HepG2 (cell line): ENCODE results near the gene L3MBTL4. TPM values are rescaled to one million over a fixed set of nuclear protein-coding genes. Genes with fewer than 3 reads are reported as not detected.

Experiments
- CEBPB ChIP-seq: IDR thresholded peaks from 2 replicates; pipeline ENCODE4 v1.6.1; 2011; ENCODE audit warnings: low read depth, low read length, improper control_type of control experiment, borderline replicate concordance
- HDAC1 ChIP-seq: sonication (generic); formaldehyde crosslinking; IDR thresholded peaks from 2 replicates; pipeline ENCODE4 v1.5.1; 2020; ENCODE audit warnings: mild to moderate bottlenecking, missing genetic modification reagents
- MED13 ChIP-seq: sonication (generic); formaldehyde crosslinking; IDR thresholded peaks from 2 replicates; pipeline ENCODE4 v1.5.0; 2020; ENCODE audit warnings: missing genetic modification reagents
- MEF2D ChIP-seq: sonication (generic); formaldehyde crosslinking; IDR thresholded peaks from 2 replicates; pipeline ENCODE4 v1.5.1; 2020; ENCODE audit warnings: mild to moderate bottlenecking, missing genetic modification reagents
- MEIS2 ChIP-seq: sonication (generic); formaldehyde crosslinking; IDR thresholded peaks from 2 replicates; pipeline ENCODE4 v1.9.0; 2021; ENCODE audit warnings: mild to moderate bottlenecking, missing genetic modification reagents
- NFKBIZ ChIP-seq: IDR thresholded peaks from 2 replicates; pipeline ENCODE4 v1.6.1; 2018; ENCODE audit warnings: missing genetic modification reagents, missing compliant biosample characterization
- NR2F6 ChIP-seq, 2 experiments: IDR thresholded peaks; 2 replicates each; pipeline ENCODE4 v1.6.1; 2016; ENCODE audit warnings: antibody characterized with exemption in 1 of 2, mild to moderate bottlenecking in 1 of 2
- PHF8 ChIP-seq: sonication (generic); formaldehyde crosslinking; IDR thresholded peaks from 2 replicates; pipeline ENCODE4 v1.5.0; 2020; ENCODE audit warnings: missing genetic modification reagents
- RAD51 ChIP-seq: fragments of 450-650 bp; IDR thresholded peaks from 2 replicates; pipeline ENCODE4 v1.6.1; 2016; ENCODE audit warnings: borderline replicate concordance
- ZBTB21 ChIP-seq: sonication (generic); formaldehyde crosslinking; IDR thresholded peaks from 2 replicates; pipeline ENCODE4 v1.4.0; 2020; ENCODE audit warnings: missing genetic modification reagents
- ZFP90 ChIP-seq: sonication (generic); formaldehyde crosslinking; IDR thresholded peaks from 2 replicates; pipeline ENCODE4 v1.8.0; 2022; ENCODE audit warnings: missing genetic modification reagents, mild to moderate bottlenecking, inconsistent platforms, borderline replicate concordance
- ZMYM4 ChIP-seq: sonication (generic); formaldehyde crosslinking; IDR thresholded peaks from 2 replicates; pipeline ENCODE4 v1.8.1; 2023; ENCODE audit warnings: mild to moderate bottlenecking, missing genetic modification reagents
- ZNF337 ChIP-seq: sonication (generic); formaldehyde crosslinking; IDR thresholded peaks from 2 replicates; pipeline ENCODE4 v1.5.1; 2020; ENCODE audit warnings: missing genetic modification reagents, low read depth, mild to moderate bottlenecking, borderline replicate concordance
- ZNF367 ChIP-seq: sonication (generic); formaldehyde crosslinking; IDR thresholded peaks from 2 replicates; pipeline ENCODE4 v1.4.0; 2020; ENCODE audit warnings: missing genetic modification reagents, borderline replicate concordance
- ZNF430 ChIP-seq: sonication (generic); formaldehyde crosslinking; IDR thresholded peaks from 2 replicates; pipeline ENCODE4 v1.9.0; 2021; ENCODE audit warnings: mild to moderate bottlenecking, missing genetic modification reagents
- ZNF629 ChIP-seq: sonication (generic); formaldehyde crosslinking; conservative IDR thresholded peaks from 2 replicates; pipeline ENCODE4 v1.5.0; 2020; ENCODE audit warnings: missing genetic modification reagents
- ZSCAN22 ChIP-seq: sonication (generic); formaldehyde crosslinking; IDR thresholded peaks from 2 replicates; pipeline ENCODE4 v1.4.0; 2020; ENCODE audit warnings: mild to moderate bottlenecking, missing genetic modification reagents
- ZSCAN9 ChIP-seq: IDR thresholded peaks from 2 replicates; pipeline ENCODE4 v1.6.1; 2016; ENCODE audit warnings: borderline replicate concordance
- polyA plus RNA-seq, 8 experiments: library from polyadenylated mRNA; depleted of rRNA in 3 of 8; stranded (reverse) in 7 of 8; unstranded in 1 of 8; fragments of >200 nt; fragmentation: Illumina TruSeq in 4 of 8; extraction: Trizol in 4 of 8; gene quantifications; 2 replicates each; pipeline versions ENCODE4 v1.2.1 to v1.2.3, GENCODE V29; 2011 to 2016; ENCODE audit warnings: low read depth in 4 of 8, missing spikeins in 1 of 8, mixed read lengths in 1 of 8; ENCODE audit not compliant: insufficient read depth in 1 of 8
- total RNA-seq, 5 experiments: library from RNA; depleted of rRNA; stranded (reverse); fragments of >200 nt; fragmentation: Illumina TruSeq; extraction: Trizol; gene quantifications; 2 replicates each; pipeline ENCODE4 v1.2.3, GENCODE V29; 2016; ENCODE audit warnings: low read depth in 1 of 5
- TF ChIP-seq, protein P1 (sequence below): sonication (generic); formaldehyde crosslinking; IDR thresholded peaks from 2 replicates; pipeline ENCODE4 v1.4.0; 2020; ENCODE audit warnings: low read depth, mild to moderate bottlenecking, missing genetic modification reagents
- TF ChIP-seq, protein P2 (sequence below): sonication (generic); formaldehyde crosslinking; IDR thresholded peaks from 2 replicates; pipeline ENCODE4 v1.5.0; 2020; ENCODE audit warnings: missing genetic modification reagents
- TF ChIP-seq, protein P3 (sequence below): IDR thresholded peaks from 2 replicates; pipeline ENCODE4 v1.6.1; 2016; ENCODE audit warnings: mild to moderate bottlenecking
- TF ChIP-seq, protein P4 (sequence below): sonication (generic); formaldehyde crosslinking; IDR thresholded peaks from 2 replicates; pipeline ENCODE4 v1.4.0; 2020; ENCODE audit warnings: missing genetic modification reagents

The L3MBTL4 gene
- total and polyA plus RNA-seq, 2 of the 13 experiments (the other 11 are each of a cell fraction or from before 2014, with no cell fraction given) = 10.8 to 13.3 TPM

DNA sequence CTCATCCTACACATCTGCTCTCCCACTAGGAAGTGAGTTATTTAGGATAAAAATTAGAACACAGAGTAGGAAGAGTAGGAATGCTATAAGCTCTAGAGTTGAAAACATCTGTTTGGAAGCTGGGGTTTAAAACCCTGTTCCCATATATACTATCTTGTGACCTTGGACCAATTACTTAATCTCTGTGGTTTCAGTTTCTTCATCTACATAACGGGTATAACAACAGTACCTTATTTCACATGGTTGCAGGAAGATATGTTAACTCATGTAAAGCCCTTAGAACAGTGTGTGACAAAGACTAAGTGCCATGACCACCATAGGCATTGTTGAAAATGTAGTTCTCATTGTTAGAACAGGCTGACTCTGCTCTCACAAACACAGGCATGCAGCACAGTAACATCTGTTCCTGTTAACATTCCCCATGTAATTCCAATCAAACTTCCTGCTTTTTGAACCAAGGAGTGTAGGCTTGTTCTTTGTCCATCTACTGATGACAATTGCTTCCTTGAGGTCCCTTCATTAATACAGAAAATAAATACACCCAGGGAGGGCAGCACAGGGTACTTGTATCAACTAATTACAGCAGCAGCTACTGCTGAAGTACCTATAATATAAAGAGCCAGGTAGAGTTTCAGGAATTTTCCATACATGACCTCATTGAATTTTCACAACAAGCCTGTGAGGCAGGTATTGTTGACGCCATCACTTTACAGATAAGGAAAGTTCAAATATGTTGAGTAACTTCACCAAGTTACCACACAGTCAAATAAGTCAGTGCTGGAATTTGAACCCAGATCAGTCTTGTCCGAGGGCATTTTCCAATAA lies 204.2 kb downstream of the L3MBTL4 start (continued):
- TF ChIP-seq, protein P1, sequence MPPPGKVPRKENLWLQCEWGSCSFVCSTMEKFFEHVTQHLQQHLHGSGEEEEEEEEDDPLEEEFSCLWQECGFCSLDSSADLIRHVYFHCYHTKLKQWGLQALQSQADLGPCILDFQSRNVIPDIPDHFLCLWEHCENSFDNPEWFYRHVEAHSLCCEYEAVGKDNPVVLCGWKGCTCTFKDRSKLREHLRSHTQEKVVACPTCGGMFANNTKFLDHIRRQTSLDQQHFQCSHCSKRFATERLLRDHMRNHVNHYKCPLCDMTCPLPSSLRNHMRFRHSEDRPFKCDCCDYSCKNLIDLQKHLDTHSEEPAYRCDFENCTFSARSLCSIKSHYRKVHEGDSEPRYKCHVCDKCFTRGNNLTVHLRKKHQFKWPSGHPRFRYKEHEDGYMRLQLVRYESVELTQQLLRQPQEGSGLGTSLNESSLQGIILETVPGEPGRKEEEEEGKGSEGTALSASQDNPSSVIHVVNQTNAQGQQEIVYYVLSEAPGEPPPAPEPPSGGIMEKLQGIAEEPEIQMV (CRISPR knock-in tag) = no peak
- TF ChIP-seq ZNF430 (no peak), ZNF367 (CRISPR knock-in tag) (no peak), NR2F6 (IDR thresholded peaks at IDR 0.05) (peak; percentile 47; the same call in 1 of the 2 replicates), NR2F6 (CRISPR knock-in tag; IDR thresholded peaks at IDR 0.05) (peak; percentile 67; the same call in 1 of the 2 replicates), MED13 (CRISPR knock-in tag) (peak; percentile 80; the same call in 1 of the 2 replicates), ZSCAN22 (CRISPR knock-in tag) (peak; percentile 90), PHF8 (no peak), ZSCAN9 (CRISPR knock-in tag) (no peak), CEBPB (peak; percentile 92), ZNF629 (CRISPR knock-in tag) (peak; percentile 56), MEIS2 (CRISPR knock-in tag) (no peak), MEF2D (CRISPR knock-in tag) (peak; percentile 64; the same call in 1 of the 2 replicates), ZFP90 (CRISPR knock-in tag) (no peak), ZNF337 (no peak), RAD51 (no peak), ZMYM4 (CRISPR knock-in tag) (peak; percentile 67; the same call in 1 of the 2 replicates), ZBTB21 (peak; percentile 84), NFKBIZ (CRISPR knock-in tag) (peak; percentile 3; the same call in 1 of the 2 replicates), HDAC1 (CRISPR knock-in tag) (peak; percentile 63; the same call in 1 of the 2 replicates)
- TF ChIP-seq, protein P2, sequence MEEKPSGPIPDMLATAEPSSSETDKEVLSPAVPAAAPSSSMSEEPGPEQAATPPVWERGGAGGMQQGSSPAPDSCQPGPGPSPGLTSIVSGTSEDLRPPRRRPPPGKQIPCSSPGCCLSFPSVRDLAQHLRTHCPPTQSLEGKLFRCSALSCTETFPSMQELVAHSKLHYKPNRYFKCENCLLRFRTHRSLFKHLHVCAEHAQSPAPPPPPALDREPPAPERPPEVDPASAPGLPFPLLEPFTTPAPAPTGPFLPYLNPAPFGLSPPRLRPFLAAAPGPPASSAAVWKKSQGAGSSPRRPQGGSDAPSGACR (CRISPR knock-in tag) = no peak
- TF ChIP-seq, protein P3, sequence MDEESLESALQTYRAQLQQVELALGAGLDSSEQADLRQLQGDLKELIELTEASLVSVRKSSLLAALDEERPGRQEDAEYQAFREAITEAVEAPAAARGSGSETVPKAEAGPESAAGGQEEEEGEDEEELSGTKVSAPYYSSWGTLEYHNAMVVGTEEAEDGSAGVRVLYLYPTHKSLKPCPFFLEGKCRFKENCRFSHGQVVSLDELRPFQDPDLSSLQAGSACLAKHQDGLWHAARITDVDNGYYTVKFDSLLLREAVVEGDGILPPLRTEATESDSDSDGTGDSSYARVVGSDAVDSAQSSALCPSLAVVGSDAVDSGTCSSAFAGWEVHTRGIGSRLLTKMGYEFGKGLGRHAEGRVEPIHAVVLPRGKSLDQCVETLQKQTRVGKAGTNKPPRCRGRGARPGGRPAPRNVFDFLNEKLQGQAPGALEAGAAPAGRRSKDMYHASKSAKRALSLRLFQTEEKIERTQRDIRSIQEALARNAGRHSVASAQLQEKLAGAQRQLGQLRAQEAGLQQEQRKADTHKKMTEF = peak; percentile 56; the same call in 1 of the 2 replicates
- TF ChIP-seq, protein P4, sequence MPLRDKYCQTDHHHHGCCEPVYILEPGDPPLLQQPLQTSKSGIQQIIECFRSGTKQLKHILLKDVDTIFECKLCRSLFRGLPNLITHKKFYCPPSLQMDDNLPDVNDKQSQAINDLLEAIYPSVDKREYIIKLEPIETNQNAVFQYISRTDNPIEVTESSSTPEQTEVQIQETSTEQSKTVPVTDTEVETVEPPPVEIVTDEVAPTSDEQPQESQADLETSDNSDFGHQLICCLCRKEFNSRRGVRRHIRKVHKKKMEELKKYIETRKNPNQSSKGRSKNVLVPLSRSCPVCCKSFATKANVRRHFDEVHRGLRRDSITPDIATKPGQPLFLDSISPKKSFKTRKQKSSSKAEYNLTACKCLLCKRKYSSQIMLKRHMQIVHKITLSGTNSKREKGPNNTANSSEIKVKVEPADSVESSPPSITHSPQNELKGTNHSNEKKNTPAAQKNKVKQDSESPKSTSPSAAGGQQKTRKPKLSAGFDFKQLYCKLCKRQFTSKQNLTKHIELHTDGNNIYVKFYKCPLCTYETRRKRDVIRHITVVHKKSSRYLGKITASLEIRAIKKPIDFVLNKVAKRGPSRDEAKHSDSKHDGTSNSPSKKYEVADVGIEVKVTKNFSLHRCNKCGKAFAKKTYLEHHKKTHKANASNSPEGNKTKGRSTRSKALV (CRISPR knock-in tag) = no peak
